Measurements from ENCODE around the gene ZNF436.

ZNF436 gene

GRCh38 chr1:23367791-23368561 is 1.7 kb downstream of the ZNF436 start:
- in situ Hi-C loops (cut with HindIII; ENCODE audit: low sequenced_read_pairs), result no loop called here
- DNase-seq (ENCODE audit: low read depth, low spot score), result peak; percentile 99
- H3K4me3 ChIP-seq (ENCODE audit: low read depth, low read length), result peak overlapping the region; percentile 79
- TF ChIP-seq CTCF (IDR thresholded peaks at IDR 0.05; ENCODE audit: low read depth, low read length), result no peak

DNA sequence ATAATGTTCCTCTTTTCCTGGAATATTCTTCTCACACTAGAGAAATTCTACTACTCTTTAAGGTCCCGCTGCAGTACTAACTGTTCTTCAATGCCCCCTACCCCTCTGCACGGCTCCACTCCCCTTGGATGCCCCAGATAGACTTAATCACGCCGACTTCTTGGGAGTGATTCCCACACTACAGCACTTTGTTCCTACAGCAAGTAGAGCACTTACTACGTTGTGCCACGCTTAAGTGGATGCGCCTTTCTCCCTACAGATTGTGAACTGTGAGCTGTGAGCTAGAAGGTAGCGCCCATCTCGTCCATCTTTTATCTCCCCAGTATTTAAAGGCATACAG is 2.2 kb downstream of the ZNF436 start:
- DNase-seq (ENCODE audit: low read depth, low spot score), result no peak
- in situ Hi-C loops (cut with HindIII; ENCODE audit: low sequenced_read_pairs), result no loop called here
- TF ChIP-seq CTCF (IDR thresholded peaks at IDR 0.05; ENCODE audit: low read depth, low read length), result no peak
- H3K4me3 ChIP-seq (ENCODE audit: low read depth, low read length), result peak overlapping the region; percentile 79

DNA sequence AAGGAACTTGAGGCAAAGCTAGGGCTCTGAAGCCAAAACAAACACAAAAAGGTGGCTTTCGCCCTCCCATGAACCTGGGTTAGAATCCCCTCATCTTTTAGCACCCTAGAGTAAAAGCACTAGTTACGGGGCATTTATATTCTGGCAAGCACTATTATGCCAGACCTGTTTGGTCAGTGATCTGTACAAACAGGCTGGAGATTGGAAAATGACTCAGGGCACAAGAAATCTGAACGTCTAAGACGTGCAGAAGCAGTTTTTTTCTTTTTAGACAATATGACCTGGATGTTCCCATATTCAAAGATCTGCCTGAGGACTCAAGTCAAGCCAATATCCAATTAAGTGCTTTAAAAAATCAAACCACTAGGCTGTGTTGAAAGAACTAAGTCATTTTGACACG is 3.0 kb downstream of the ZNF436 start:
- in situ Hi-C loops (cut with HindIII; ENCODE audit: low sequenced_read_pairs), result no loop called here
- TF ChIP-seq CTCF (IDR thresholded peaks at IDR 0.05; ENCODE audit: low read depth, low read length), result no peak
- DNase-seq (ENCODE audit: low read depth, low spot score), result no peak
- no peak overlapping the region for H3K4me3 ChIP-seq (ENCODE audit: low read depth, low read length)

DNA sequence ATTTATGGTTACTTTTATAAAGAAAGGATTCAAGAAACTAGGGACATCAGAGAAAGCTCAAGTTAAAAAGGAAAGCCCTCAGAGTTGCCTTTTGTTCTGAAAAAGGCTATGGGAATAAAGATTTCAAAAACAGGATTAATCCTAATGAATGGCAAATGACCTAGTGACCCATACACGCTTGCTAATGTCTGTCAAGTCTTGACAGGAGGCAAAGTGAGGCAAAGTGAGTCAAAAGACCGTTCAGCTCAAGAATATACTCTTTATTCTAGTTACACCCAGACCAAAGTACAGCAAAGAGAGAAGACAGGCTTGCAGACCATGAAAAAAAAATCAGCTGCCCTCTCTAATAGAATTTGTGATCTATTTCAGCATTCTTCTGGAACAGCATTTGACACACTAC is 3.5 kb downstream of the ZNF436 start:
- no peak overlapping the region for H3K4me3 ChIP-seq (ENCODE audit: low read depth, low read length)
- no peak for DNase-seq (ENCODE audit: low read depth, low spot score)
- no peak for TF ChIP-seq CTCF (IDR thresholded peaks at IDR 0.05; ENCODE audit: low read depth, low read length)
- in situ Hi-C loops (cut with HindIII; ENCODE audit: low sequenced_read_pairs), result no loop called here

GRCh38 chr1:23362218-23362713 is 7.4 kb downstream of the ZNF436 start:
- no peak overlapping the region for H3K4me3 ChIP-seq (ENCODE audit: low read depth, low read length)
- in situ Hi-C loops (cut with HindIII; ENCODE audit: low sequenced_read_pairs), result no loop called here
- no peak for TF ChIP-seq CTCF (IDR thresholded peaks at IDR 0.05; ENCODE audit: low read depth, low read length)
- DNase-seq (ENCODE audit: low read depth, low spot score), result no peak

DNA sequence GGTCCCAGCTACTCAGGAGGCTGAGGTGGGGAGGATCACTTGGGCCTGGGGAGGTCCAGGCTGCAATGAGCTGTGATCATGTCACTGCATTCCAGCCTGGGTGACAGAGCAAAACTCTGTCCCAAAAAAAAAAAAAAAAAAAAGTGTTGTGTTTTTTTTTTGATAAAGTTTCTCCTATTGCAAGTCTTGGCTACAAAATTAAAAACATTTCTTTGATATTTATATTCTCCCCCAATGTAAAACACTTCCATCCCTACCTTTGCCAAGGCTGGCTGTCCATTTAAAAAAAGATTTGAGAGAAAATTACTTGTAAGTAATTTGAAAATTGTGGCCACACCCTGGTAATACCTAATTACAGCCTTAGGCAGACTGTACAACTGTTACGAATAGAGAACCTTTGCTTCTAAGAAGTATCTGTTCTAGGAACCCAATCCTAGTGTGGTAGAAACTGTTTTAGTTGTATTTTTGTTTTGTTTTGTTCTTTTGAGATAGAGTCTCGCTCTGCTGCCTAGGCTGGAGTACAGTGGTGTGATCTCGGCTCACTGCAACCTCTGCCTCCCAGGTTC is 11.2 kb downstream of the ZNF436 start:
- no peak for DNase-seq (ENCODE audit: low read depth, low spot score)
- no peak overlapping the region for H3K4me3 ChIP-seq (ENCODE audit: low read depth, low read length)
- in situ Hi-C loops (cut with HindIII; ENCODE audit: low sequenced_read_pairs), result no loop called here
- TF ChIP-seq CTCF (IDR thresholded peaks at IDR 0.05; ENCODE audit: low read depth, low read length), result no peak

All from astrocyte of the spinal cord (primary cell).